ENCODE measurements around the gene GJC3. TPM values are rescaled to one million over a fixed set of nuclear protein-coding genes. Genes with fewer than 3 reads are reported as not detected.
"Not testable (repeated sequence)": the region's sequence is repeated elsewhere in the genome, so short reads cannot be mapped to it uniquely, and the experiment has no call there.

Gene GJC3
- 0.47 TPM for total RNA-seq

DNA sequence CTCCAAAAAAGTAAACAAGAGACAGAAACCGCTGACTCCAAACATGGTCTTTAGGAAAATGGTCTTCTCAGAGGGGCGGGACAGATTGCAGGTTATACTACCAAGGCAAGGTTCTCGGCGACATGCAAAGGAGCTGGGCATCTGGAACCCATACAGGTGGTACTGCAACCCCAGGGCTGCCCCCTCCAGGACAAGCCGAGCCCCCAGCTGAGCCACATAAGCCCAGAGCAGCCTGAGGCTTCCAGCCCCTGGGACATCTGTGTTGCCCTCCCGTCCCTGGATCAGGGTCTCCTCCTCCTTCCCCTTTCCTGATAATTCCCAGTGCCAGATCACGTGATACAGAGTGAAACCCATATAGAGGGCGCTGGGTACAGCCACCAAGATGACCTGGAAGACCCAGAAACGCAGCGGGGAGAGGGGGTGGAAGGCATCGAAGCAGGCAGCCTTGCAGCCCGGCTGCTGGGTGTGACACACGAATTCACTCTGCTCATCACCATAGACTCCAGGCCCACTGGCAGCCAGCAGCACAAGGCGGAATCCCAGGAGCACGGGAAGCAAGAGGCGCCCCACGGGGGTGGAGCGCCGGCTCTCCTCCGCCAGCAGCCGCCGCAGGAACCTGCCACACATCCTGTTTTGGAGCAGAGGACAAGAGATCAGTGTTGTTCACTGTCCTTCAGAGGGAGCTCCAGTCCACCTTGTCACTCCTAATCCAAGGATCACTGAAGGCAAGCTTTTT is at the start of gene GJC3:
GJC3 (minus strand) TSS at position 627 of the 736 bp plus-strand sequence; CDS start at position 627, 0 bp downstream.
- DNase-seq = peak; percentile 12

GRCh38 chr7:99976626-99977025 is 47.2 kb upstream of the GJC3 start:
- no peak for DNase-seq

DNA sequence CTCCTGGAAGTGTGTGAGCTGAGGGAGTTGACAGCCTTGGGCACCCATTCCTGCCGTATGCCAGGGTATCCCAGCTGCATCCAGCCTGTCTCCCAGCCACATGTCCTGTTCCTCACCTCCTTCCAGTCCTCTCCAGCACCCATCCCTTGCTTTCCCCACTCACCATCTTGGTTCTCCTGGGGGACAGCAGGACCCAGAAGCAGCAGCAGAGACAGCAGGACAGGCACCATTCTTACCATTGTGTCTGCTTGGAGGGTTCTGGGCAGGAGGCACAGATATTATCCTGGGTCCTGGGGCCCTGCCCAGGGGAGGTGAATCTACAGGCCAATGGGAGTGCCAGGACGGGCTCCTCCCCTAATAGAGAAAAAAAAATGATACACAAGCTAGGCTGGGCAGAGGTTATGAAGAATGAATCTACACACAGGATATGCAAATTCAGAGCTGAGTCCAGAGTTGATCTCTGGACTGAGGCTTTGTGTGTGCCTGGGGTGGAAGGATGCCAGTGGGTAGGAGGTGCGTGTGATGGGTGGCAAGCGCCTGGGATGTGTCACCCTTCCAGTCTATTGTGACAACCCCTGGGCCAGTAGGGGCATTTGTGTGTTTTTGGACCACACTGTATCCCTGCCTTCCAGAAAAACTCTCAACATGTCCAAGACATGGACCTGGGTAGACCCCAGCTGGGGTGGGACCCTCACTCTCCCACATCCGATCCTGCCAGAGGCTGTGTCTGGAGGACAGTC is 46.5 kb upstream of the GJC3 start, which contains the start of gene AZGP1:
AZGP1 (minus strand) TSS at position 250 of the 740 bp plus-strand sequence; CDS start at position 239, 11 bp downstream.
- DNase-seq = peak; percentile 44

DNA sequence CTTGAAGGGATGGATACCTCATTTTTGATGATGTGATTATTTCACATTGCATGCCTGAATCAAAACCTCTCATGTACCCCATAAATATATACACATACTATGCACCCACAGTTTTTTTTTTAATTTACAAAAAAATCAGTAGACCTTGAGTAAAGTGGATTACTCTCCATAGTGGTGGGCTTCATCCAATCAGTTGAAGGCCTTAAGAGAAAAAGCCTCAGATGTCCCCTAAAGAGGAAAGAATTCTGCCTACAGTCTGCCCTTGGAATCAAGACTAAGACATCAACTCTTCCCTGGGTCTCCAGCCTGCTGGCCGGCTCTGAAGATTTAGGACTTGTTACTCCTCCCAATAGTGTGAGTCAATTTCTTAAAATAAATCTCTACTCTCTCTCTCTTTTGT is 45.3 kb upstream of the GJC3 start:
- DNase-seq = no peak

DNA sequence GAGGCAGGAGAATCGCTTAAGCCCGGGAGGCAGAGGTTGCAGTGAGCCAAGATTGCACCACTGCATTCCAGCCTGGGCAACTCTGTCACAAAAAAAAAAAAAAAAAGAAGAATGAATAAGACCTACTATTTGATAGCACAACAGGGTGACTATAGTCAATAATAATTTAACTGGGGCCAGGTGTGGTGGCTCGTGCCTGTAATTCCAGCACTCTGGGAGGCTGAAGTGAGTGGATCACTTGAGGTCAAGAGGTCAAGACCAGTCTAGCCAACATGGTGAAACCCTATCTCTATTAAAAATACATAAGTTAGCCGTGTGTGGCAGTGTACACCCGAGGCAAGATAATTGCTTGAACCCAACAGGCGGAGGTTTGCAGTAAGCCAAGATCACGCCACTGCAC is 44.4 kb upstream of the GJC3 start:
- not testable (repeated sequence) for DNase-seq

DNA sequence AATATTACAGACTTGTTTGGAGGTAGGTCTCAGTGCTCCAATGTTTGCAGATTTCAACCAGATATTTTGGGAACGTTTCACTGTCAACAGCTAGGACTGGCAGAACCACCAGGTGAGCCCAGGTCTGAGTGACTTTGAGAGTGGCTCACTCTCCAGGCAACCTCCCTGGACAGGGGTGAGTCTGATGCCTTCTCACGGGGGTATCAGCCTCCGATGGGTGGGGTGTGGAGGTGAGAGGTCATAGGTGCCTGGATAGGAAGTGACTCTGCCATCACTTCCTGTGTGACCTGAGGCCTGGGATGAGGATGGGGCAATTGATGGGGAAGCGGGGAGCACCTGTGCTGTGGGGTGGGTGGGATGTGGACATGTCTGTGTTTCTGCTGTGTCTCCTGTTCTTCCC is 41.8 kb upstream of the GJC3 start:
- DNase-seq = no peak

DNA sequence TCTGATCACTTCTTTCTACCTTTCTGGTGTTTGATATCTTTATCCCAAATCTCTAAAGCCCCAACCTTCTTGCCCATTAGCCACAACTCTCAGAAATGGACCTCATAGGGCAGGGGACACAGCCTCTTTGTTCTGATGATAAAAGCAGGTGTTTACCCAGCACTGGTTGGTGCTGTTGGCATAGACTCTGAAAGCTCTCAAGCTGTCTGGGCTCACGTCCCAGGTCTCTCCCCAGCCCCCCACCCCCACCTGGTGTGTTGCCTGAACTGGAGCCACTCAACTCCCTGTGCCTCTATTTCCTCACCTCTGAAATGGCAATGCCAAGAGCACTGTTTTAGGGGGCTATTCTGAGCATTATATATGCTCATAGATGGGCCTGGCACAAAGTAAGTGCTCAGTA is 40.4 kb upstream of the GJC3 start:
- not testable (repeated sequence) for DNase-seq

- DNase-seq = no peak
Observed at GRCh38 chr7:99969298-99969697, 39.9 kb upstream of the GJC3 start.

DNA sequence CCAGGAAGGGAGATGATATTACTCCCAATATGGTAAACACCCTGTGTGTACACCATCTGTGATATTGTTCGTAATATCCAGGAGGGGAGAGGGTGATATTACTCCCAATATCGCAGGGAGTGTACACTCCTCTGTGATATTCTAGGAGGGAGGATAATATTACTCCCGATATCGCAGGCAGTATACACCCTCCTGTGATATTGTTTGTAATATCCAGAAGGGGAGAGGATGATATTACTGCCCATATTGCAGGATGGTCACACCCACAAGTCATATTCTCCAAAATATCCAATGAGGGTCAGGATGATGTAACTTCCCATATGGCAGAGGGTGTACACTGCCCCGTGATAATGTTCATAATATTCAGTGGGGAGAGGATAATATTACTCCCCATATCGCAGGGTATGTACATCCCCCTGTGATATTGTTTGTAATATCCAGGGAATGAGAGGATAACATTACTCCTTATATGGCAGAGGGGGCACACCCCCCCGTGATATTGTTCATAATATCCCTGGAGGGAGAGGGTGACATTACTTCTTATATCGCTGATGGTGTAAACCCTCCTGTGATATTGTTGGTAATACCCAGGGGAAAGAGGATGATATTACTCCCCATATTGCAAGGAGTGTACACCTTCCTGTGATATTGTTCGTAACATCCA is 29.3 kb upstream of the GJC3 start:
- DNase-seq = no peak

DNA sequence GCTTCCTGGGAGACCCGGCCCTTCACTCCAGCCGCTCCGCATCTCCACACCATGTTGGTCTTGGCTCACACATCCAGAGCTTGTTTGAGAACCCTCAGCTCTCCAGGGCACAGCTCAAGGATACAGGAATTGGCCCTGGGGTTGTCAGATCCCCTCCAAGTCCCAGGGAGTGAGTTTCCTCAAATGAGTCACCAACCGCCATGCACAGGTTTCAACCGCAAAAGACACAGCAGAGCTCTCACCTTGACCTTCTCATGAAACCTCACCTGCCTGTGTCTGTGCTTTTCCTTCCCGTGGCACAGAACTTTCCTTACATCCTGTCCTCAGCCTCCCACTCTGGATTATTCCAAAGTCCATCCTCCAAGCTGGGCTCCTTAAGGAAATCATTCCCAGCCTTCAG is 25.8 kb upstream of the GJC3 start:
- DNase-seq = no peak

GRCh38 chr7:99954643-99955042 is 25.2 kb upstream of the GJC3 start:
- not testable (repeated sequence) for DNase-seq

- no peak for DNase-seq
Observed at GRCh38 chr7:99953649-99954048, 24.2 kb upstream of the GJC3 start.

DNA sequence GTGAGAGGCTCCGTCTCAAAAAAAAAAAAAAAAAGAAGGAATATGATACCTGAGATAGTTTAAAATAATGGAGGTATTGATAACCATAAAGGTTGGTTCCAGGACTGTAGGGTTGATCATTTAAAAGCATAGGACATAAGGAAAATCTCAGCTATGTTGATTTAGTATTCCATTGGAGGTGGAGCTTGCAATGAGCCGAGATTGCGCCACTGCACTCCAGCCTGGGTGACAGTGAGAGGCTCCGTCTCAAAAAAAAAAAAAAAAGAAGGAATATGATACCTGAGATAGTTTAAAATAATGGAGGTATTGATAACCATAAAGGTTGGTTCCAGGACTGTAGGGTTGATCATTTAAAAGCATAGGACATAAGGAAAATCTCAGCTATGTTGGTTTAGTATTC is 23.2 kb upstream of the GJC3 start:
- not testable (repeated sequence) for DNase-seq

- DNase-seq = not testable (repeated sequence)
Observed at GRCh38 chr7:99950819-99951218, 21.4 kb upstream of the GJC3 start.

DNA sequence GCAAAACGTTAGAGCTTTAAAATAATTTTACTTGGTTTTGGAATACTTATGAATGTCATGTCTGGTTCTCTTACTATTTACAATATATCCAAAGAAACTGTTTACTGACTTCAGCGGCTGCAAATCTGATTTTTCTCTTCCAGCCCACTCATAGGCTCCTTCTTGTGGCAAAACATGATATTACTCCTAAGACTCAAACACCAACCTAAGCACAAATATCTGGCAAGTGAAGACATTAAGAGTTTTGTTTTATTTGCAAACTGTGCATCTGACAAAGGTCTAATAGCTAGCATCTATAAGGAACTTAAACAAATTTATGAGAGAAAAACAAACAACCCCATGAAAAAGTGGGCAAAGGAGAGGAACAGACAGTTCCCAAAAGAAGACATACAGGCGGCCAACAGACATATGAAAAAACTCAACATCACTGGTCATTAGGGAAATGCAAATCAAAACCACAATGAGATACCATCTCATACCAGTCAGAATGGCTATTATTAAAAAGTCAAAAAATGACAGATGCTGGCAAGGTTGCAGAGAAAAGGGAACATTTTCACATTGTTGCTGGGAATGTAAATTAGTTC is 20.3 kb upstream of the GJC3 start:
- DNase-seq = no peak

DNA sequence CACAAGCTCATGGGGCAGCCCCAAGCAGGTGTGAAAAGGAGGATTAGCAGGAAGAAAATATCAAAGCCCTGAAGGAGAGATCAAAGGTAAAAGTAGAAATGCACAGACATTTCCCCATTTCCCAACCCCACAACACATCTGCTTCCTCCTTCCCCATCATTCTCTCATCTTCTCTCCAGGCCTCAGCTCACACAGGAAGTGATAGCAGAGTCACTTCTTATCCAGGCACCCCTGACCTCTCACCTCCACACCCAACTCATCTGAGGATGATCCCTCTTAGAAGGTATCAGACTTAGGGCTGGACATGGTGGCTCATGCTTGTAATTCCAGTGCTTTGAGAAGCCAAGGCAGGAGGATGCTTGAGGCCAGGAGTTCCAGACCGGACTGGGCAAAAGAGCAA is 18.2 kb upstream of the GJC3 start:
- no peak for DNase-seq

DNA sequence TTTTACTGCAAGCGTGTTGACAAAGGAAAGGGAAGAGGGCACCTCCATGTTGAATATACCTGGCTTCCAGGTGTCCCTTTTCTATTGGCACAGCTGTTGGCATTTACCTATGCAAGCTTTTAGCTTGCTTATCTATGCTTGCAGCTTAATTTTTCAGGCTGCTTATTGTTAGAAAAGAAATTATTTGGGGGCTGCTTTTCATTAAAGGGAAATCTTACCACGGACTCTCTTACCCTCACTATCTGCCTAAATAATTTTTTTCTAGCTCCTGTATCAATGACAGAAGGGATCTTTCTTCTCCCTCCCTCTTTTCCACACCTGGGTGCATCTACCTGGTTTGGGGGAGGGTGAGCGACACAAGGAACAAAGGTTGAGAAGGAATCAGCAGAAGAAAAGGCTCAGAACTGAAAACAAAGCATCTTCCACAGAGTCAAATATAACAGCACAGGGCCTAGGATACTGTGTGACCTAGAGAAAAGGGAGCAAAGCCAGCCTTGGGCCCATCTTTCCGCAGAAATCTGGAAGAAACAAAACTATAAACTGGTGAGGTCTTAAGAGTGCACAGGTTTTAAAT is 15.2 kb upstream of the GJC3 start:
- DNase-seq = no peak

GRCh38 chr7:99943641-99944496 is 14.4 kb upstream of the GJC3 start:
- DNase-seq = no peak

DNA sequence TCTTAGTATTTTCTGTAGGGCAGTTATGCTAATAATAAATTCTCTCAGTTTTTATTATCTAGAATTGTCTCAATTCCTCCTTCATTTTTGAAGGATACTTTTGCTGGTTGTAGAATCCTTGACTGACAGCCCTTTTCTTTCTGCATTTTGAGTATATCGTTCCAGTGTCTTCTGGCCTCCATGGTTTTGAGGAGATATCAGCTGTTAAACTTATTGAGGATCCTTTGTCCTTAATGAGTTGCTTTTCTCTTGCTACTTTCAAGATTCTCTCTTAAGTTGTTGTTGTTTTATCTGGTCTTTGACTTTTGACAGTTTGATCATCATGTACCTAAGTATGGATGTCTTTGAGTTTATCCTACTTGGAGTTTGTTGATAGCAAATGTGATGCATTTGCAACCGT is 8.9 kb upstream of the GJC3 start:
- DNase-seq = no peak

GRCh38 chr7:99935009-99935408 is 5.6 kb upstream of the GJC3 start:
- not testable (repeated sequence) for DNase-seq

DNA sequence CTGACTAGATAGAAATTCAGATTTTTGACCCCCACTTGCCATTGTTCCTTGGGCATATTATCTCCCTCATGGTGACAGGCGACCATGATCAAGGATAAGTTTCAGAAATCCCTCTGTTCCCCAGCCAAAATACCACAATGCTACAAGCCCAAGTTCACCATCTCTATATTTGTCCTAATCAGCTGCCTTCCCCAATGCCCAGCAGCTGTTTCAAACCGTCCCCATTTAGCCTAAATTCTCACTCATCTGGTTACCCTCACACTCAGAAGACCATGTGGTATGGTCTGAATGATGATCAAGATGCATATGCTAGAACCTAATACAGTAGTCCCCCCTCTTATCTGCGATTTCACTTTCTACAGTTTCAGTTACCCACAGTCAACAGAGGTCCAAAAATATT is 956 bp upstream of the GJC3 start:
- no peak for DNase-seq

- DNase-seq = no peak
Observed at GRCh38 chr7:99929730-99930053, 272 bp upstream of the GJC3 start.
